ENCODE data around the gene TFAM.

Gene TFAM

GRCh38 chr10:58372607-58373441 lies 12.4 kb upstream of the TFAM start:
- Histone ChIP-seq H3K79me2 (ENCODE audit: low read length) (no peaks in the 10 kb centered on the region), H3K27ac (ENCODE audit: low read length) (peak overlapping the region; percentile 46), H3K36me3 (replicated peaks; ENCODE audit: low read depth, low read length) (no peaks in the 10 kb centered on the region), H4K20me1 (ENCODE audit: insufficient read depth, low read length) (no peaks in the 10 kb centered on the region), H3K9me3 (ENCODE audit: insufficient read depth, low read length) (no peaks in the 10 kb centered on the region), H2AFZ (ENCODE audit: low read depth, low read length) (no peak overlapping the region), H3K4me3 (ENCODE audit: low read length) (no peak overlapping the region), H3K9ac (ENCODE audit: low read length) (no peak overlapping the region), H3K4me1 (ENCODE audit: low read length) (peaks cover 23% of the 10 kb centered on the region), H3K27me3 (ENCODE audit: low read depth, low read length) (no peaks in the 10 kb centered on the region), H3K4me2 (ENCODE audit: low read length) (peak overlapping the region; percentile 44)
- TF ChIP-seq CTCF (IDR thresholded peaks at IDR 0.05; ENCODE audit: low read depth, low read length) (no peak), EZH2phosphoT487 (IDR thresholded peaks at IDR 0.05; ENCODE audit: low read depth) (no peak)

GRCh38 chr10:58373442-58373827 lies 11.8 kb upstream of the TFAM start:
- H3K27me3 ChIP-seq (ENCODE audit: low read depth, low read length) = no peaks in the 10 kb centered on the region
- 0 out of 2 replicates have a peak overlapping the region, but pooled peaks have one; percentile 46 for H3K27ac ChIP-seq (ENCODE audit: low read length)
- TF ChIP-seq CTCF (IDR thresholded peaks at IDR 0.05; ENCODE audit: low read depth, low read length) = no peak
- no peak for TF ChIP-seq EZH2phosphoT487 (IDR thresholded peaks at IDR 0.05; ENCODE audit: low read depth)
- H4K20me1 ChIP-seq (ENCODE audit: insufficient read depth, low read length) = no peaks in the 10 kb centered on the region
- H3K4me2 ChIP-seq (ENCODE audit: low read length) = peak overlapping the region; percentile 44
- no peak overlapping the region for H2AFZ ChIP-seq (ENCODE audit: low read depth, low read length)
- no peak overlapping the region for H3K9ac ChIP-seq (ENCODE audit: low read length)
- no peak overlapping the region for H3K4me3 ChIP-seq (ENCODE audit: low read length)
- no peaks in the 10 kb centered on the region for H3K36me3 ChIP-seq (replicated peaks; ENCODE audit: low read depth, low read length)
- no peaks in the 10 kb centered on the region for H3K9me3 ChIP-seq (ENCODE audit: insufficient read depth, low read length)
- H3K4me1 ChIP-seq (ENCODE audit: low read length) = peaks cover 23% of the 10 kb centered on the region
- H3K79me2 ChIP-seq (ENCODE audit: low read length) = no peaks in the 10 kb centered on the region

- TF ChIP-seq EZH2phosphoT487 (IDR thresholded peaks at IDR 0.05; ENCODE audit: low read depth) (no peak), CTCF (IDR thresholded peaks at IDR 0.05; ENCODE audit: low read depth, low read length) (no peak)
- Histone ChIP-seq H3K9me3 (ENCODE audit: insufficient read depth, low read length) (no peaks in the 10 kb centered on the region), H3K4me2 (ENCODE audit: low read length) (no peak overlapping the region), H3K79me2 (ENCODE audit: low read length) (peaks cover 24% of the 10 kb centered on the region), H3K27ac (ENCODE audit: low read length) (no peak overlapping the region), H4K20me1 (ENCODE audit: insufficient read depth, low read length) (peaks cover 3% of the 10 kb centered on the region; the same call in 1 of the 2 replicates), H3K27me3 (ENCODE audit: low read depth, low read length) (no peaks in the 10 kb centered on the region), H3K4me1 (ENCODE audit: low read length) (peaks cover 19% of the 10 kb centered on the region), H2AFZ (ENCODE audit: low read depth, low read length) (no peak overlapping the region), H3K4me3 (ENCODE audit: low read length) (no peak overlapping the region), H3K36me3 (replicated peaks; ENCODE audit: low read depth, low read length) (no peaks in the 10 kb centered on the region), H3K9ac (ENCODE audit: low read length) (no peak overlapping the region)
Observed at GRCh38 chr10:58382489-58382995, 2.7 kb upstream of the TFAM start.

GRCh38 chr10:58384095-58384494 lies 1.1 kb upstream of the TFAM start:
- peak overlapping the region; percentile 66 for H3K27ac ChIP-seq (ENCODE audit: low read length)
- H3K4me3 ChIP-seq (ENCODE audit: low read length) = peak overlapping the region; percentile 99

More at GRCh38 chr10:58384095-58384494, 1.1 kb upstream of the TFAM start:
- peak overlapping the region; percentile 93 for H3K9ac ChIP-seq (ENCODE audit: low read length)
- peaks cover 19% of the 10 kb centered on the region for H3K4me1 ChIP-seq (ENCODE audit: low read length)
- peaks cover 3% of the 10 kb centered on the region; the same call in 1 of the 2 replicates for H4K20me1 ChIP-seq (ENCODE audit: insufficient read depth, low read length)
- H3K4me2 ChIP-seq (ENCODE audit: low read length) = peak overlapping the region; percentile 96
- peak overlapping the region; percentile 89; the same call in 1 of the 2 replicates for H2AFZ ChIP-seq (ENCODE audit: low read depth, low read length)
- H3K79me2 ChIP-seq (ENCODE audit: low read length) = peaks cover 31% of the 10 kb centered on the region
- TF ChIP-seq EZH2phosphoT487 (IDR thresholded peaks at IDR 0.05; ENCODE audit: low read depth) (no peak), CTCF (IDR thresholded peaks at IDR 0.05; ENCODE audit: low read depth, low read length) (no peak)
- H3K27me3 ChIP-seq (ENCODE audit: low read depth, low read length) = no peaks in the 10 kb centered on the region
- no peaks in the 10 kb centered on the region for H3K9me3 ChIP-seq (ENCODE audit: insufficient read depth, low read length)
- peaks cover under 1% of the 10 kb centered on the region for H3K36me3 ChIP-seq (replicated peaks; ENCODE audit: low read depth, low read length)

Measured in OCI-LY3 (cell line).